ENCODE data around the gene EED.
"Not testable (repeated sequence)": the region's sequence is repeated elsewhere in the genome, so short reads cannot be mapped to it uniquely, and the experiment has no call there.

The EED gene

DNA sequence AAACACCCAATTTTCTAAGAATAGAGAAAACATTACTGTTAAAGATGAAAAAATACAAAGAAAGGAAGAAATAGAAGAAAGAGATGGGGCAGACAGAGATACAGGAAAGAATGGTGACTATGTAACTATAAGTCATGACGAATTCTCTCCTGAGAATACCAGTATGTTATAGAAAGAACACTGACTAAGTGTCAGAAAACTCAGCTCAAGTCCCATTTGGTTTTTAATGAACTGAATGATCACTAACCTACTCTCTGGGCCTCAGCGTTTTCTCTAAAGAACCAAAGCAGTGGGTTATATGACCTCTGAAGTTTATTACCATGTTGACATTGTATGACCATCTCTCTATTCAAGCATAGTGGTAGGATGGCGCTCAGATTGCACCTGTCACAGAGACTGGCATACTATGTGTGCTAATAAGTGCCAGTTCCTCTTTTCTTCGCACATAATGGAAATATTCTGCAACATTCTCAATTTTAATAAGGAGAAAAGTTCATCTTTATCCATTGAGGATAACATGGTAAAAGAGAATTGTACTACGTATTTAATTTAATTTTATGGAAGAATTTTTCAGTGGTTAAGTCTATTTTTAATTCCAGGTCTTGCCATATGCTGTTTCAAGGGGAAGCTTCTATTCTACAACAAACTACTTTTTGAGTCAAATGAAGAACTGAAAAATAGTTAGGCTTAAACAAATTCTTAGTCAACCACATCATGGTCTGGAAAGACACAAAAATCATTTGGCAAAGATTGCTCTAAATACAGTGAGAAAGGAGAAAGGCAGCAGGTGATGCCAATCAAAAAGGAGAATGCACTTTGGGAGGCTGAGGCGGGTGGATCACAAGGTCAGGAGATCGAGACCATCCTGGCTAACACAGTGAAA, 25.0 kb upstream of the EED start:
- no peak for DNase-seq

- no peak for DNase-seq
Measured at GRCh38 chr11:86220653-86221052, 23.9 kb upstream of the EED start.

GRCh38 chr11:86222081-86222480, 22.5 kb upstream of the EED start:
- DNase-seq = no peak

- not testable (repeated sequence) for DNase-seq
Measured at GRCh38 chr11:86224575-86224974, 20.0 kb upstream of the EED start.

- DNase-seq = not testable (repeated sequence)
Measured at GRCh38 chr11:86225344-86225743, 19.2 kb upstream of the EED start.

DNA sequence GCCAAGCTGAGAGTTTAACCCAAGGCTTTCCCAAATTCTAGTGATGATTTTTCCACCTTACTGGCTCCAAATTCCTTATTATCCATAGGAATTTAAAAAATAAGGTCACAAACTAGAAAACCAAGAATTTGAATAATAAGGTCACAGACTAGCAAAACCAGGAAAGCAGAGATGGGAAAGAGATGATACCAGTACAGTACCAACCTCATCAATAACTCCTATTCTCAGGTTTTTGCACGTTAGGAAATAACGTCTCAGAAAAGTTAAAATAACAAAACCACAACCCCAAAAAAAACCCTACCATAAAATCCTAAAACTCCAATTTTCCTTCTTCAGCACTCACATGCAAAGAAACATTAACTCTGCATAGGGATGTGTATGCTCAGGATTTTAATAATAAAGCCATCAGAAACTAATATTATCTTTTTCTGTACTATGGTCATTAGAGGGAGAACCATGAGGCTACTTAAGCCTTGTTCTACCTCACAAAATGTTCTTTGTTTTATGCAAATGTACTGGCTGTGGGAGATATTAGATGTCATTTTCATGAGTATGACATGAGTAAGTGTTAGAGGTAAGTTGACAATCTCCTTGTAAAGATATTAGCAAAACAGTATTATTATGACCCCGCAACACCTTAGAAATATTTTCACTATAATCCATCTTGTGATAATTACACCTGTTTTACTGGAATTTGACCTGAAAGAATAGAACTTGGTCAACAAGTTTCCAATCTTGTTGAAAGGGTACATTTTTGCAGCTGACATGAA, 16.1 kb upstream of the EED start:
- DNase-seq = no peak

DNA sequence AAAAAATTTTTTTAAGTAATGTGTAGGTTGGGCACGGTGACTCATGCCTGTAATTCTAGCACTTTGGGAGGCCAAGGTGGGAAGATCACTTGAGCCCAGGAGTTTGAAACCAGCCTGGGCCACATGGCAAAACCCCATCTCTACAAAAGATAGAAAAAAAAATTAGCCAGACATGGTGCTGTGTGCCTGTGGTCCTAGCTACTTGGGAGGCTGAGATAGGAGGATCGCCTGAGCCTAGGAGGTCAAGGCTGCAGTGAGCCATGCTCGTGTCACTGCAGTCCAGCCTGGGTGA, 15.6 kb upstream of the EED start:
- not testable (repeated sequence) for DNase-seq

DNA sequence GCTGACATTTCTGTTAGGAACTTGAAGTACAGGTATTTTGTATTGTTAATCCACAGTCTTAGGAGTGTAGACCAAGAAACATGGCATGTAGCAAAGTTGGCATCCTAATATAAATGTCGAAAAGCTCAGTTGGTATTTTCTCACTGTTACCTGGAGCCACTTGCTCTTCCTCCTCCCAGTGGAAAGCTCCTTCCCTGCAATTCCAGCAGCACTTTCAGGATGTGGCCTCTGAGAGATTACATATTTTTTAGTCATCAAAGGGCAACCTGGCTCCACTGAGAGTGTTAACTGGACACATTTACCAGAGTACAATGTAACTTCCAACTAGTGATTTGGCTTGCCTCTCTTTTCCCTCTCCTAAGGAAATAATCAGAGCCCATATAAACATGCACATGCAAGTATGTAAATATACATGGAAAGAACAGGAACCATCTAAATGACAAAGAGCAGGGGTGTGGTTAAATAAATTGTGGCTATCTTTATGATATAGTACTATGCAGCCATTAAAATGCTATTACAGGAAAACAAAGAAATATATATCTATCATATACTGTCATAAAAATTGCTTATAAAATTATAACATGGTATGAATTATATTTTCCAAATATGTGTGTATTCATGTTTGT, 14.3 kb upstream of the EED start:
- no peak for DNase-seq

DNA sequence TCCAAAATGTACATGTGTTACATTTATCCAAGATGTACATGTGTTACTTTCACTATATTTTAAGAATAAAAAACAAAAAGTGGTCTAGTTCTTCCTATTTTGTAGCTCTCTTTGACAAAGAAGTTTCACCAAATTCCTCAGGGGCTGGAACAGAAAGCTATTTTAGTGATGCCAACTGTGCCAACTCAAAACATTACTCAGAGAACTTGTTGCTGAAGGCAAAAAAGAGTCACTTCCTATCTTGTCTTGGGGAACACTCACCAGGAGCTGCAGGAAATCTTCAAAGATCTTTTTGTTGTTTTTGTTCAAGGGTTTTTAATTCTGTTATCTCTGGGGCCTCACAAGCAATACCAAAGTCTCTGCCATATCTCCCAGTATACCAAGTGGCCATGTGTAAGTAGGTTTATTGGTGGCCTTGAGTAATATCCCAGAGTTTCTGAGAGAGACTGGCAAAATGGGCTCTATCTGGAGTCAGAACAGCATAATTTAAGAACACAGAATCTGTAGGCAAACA, 13.6 kb upstream of the EED start:
- DNase-seq = no peak

DNA sequence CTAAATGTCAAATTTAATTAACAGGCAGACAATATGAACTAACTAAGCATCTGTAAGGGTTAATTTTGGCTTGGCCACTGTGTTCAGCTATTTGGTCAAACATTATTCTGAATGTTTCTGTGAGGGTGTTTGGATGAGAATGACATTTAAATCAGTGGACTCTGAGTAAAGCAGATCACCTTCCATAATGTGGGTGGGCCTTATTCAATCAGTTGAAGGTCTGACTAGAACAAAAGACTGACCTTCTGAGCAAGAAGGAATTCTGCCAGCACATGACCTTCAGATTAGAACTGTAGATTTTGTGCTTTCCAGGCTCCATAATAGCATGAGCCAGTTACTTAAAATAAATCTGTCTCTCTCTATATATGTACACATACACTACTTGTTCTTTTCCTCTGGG, 12.0 kb upstream of the EED start:
- DNase-seq = no peak

DNA sequence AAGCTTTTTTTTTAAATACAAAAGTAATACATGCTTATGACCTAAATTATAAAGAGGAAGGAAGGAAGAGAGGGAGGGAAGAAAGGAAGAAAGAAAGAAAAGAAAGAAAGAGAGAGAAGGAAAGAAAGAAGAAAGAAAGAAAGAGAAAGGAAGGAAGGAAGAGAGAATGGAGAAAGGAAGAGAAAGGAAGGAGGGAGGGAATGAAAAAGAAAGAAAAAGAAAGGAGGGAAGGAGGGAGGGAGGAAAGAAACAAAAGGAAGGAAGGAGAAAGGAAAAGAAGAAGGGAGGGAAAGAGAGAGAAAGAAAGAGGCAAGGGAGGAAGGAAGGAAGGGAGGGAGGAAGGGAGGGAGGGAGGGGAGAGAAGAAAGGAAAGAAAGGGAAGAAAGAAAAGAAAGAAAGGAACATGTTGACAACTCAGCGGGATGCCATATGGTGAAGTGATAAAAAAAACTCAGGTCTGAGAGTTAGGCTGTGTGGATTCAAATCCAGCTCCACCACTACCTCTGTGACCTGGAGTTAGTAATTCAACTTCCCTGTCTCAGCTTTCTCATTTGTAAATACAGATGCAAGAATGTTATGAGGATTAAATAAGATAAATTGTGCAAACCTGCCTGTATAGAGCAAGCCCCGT, 9.6 kb upstream of the EED start:
- no peak for DNase-seq

- no peak for DNase-seq
Measured at GRCh38 chr11:86237267-86237804, 7.2 kb upstream of the EED start.

- DNase-seq = no peak
Measured at GRCh38 chr11:86240164-86240563, 4.4 kb upstream of the EED start.

DNA sequence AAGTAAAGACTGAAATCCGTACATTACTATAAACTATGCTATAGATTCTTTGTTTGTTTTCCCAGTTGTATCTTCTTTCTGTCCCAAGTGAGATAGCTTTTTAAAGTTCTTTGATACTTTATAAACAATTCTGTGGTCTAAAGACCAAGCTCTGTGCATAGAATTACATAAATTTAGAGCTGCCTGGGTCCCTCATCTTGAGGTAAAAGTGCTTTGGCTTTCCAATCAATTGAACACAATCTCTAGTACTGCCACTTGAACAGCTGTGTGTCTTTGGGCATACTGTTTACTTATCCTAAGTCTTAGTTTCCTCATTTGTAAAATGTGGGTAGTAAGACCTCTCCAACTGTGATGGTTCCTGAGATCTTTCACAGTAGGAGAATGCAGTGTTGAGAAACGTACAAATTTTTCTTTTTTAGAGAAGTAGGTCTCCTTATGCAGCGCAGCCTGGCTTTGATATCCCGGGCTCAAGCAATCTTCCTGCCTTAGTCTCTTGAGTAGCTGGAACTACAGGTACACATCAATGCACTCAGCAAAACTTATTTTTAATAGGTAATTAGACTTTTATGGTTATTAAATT, 2.5 kb upstream of the EED start:
- no peak for DNase-seq

DNA sequence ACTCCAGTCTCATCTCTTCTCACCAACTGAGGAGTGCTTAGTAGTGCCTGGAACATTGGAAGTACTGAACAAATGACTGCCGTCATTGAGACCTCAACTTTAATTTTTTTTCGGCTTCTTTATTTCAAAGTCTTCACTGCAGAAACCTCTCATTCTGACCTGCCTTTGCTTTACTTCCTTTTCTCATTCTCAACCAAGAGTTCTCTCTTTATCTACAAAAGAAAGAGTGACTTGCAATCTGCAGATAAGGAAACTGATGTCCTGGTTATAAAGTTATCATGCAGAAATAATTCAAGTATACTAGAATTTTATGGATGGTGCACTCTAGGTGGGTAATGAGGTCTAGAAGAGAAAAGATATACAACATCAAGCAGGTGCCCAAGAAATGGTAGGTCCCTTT, 1.2 kb upstream of the EED start:
- no peak for DNase-seq

DNA sequence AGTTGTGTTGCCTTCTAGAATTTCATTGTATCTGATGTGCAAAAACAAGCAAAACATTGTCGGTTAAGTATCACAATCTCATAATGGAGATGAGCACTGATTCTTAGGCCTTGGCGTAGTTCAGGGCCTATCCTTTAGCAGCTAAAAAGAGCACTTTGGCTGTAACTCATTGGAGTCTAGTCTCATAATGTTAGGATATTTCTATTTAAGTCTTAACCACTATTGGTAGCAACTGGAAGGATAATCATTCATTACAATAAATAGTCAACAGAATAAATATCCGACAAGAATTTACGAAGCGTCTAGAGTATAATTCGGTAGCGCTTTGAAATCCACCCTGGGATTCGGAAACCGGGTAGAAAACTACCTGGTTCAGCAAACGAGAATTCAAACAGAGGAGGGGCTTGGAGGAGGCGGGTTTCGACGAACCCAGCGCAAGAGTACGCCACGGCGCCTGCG, 461 bp upstream of the EED start:
- peak; percentile 71 for DNase-seq

- no peak for DNase-seq
Measured at GRCh38 chr11:86245369-86246292, 1.1 kb downstream of the EED start.

DNA sequence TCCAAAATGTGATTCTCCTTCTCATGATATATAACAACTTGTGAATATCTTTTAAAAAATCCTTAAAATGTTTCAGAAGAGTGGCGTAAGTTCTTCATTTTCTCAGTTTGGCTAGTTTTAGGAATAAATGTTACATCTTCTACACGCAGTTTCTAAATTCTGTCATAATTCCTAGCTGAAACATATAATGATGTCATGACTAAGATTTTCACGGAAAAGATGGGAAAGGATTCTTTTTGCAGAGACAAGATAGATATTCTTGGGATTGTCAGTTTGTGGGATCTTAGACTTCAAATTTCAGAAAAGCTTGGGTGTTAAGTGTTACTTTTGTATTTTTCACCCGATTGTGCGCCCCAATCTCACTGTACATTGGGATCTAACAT, 1.7 kb downstream of the EED start:
- DNase-seq = no peak

DNA sequence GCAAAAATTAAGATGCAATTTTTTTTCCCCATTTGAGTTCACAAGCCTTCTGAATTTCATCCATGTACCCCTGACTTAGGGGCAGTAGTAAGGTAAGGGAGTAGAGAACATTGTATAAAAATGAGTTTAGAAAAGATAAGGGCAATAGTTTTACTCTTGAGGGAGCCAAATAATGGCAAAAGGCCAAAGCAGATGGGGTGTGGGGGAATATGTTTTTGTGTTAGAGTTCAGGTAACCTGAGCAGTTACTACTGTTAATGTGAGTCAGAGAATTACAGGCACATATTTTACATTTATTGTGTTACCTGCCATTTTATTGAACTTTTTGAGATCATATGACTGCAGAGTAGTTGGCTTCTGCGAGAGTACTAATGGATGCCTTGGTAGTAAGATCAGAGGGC, 3.1 kb downstream of the EED start:
- DNase-seq = no peak

- no peak for DNase-seq
Measured at GRCh38 chr11:86248609-86249008, 4.1 kb downstream of the EED start.

- no peak for DNase-seq
Measured at GRCh38 chr11:86249307-86250098, 5.0 kb downstream of the EED start.

All from amniotic stem cell (primary cell).